Skin epidermis (tissue), 12 donors: ENCODE measurements around the gene FAXC.

Experiments
- H3K27ac ChIP-seq, 21 experiments: fragments of 200-600 bp; sonication (generic) in 11 of 21; one replicate each; pipeline ENCODE4 v1.5.0; 2020; ENCODE audit warnings: mild to moderate bottlenecking in 3 of 21, inconsistent platforms in 2 of 21, moderate library complexity in 2 of 21
- H3K4me3 ChIP-seq, 7 experiments: fragments of 200-600 bp; sonication (generic) in 2 of 7; one replicate each; pipeline ENCODE4 v1.5.0; 2020; ENCODE audit warnings: inconsistent platforms in 2 of 7, mild to moderate bottlenecking in 2 of 7, moderate library complexity in 1 of 7

Gene FAXC

GRCh38 chr6:99232056-99232455 is 117.4 kb downstream of the FAXC start:
- Histone ChIP-seq H3K27ac (no peak overlapping the region), H3K4me3 (no peak overlapping the region)

- no peak overlapping the region for H3K4me3 ChIP-seq
Observed at GRCh38 chr6:99225172-99225571, 124.3 kb downstream of the FAXC start.

More at GRCh38 chr6:99225172-99225571, 124.3 kb downstream of the FAXC start:
- H3K27ac ChIP-seq = no peak overlapping the region
